ENCODE data around the gene CDK14.

DNA sequence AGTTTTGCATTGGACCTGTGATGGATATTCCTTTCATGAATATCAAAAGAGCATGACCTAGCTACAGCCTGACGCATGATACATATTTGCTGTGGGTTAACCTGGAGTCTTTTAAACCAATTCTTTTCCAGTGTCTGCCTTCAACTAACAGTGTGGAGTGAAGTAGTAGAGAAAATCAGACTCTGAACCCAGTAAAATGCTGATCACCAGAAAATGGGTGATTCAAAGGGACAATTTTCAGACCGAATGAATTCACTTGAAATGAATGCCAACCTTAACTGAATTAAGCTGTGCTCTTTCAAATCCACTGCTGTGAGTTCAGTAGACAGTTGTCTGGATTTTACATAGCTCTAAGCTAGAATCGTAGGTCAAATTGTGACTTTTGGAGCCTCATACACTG lies 123.0 kb downstream of the CDK14 start:
- TF ChIP-seq POLR2A (IDR thresholded peaks at IDR 0.05) (no peak), CTCF (IDR thresholded peaks at IDR 0.05) (no peak)

All from heart left ventricle (tissue), 13 donors.